Activated CD4-positive, alpha-beta memory T cell treated with anti-CD3 and anti-CD28 coated beads, Interleukin-2, amount 10 ng/mL, durations not matched to agents 7 days and 5 days (primary cell): Measurements from ENCODE around the gene E2F4. TPM values are rescaled to one million over a fixed set of nuclear protein-coding genes. Genes with fewer than 3 reads are reported as not detected.

Experiments used
- CTCF ChIA-PET: fragments of 350-600 bp; sonication (Branson Sonifier 250); formaldehyde crosslinking; loops from one replicate; lab custom pipeline; 2021; ENCODE audit warnings: antibody characterized with exemption, inconsistent platforms; lab: Charles Lee
- POLR2A ChIA-PET: fragments of 350-600 bp; sonication (Branson Sonifier 250); formaldehyde crosslinking; loops from one replicate; lab custom pipeline; 2021; ENCODE audit warnings: antibody characterized with exemption; lab: Charles Lee
- DNase-seq: peaks from one replicate; pipeline ENCODE4 v3.0.0-alpha.2; 2020
- H3K27ac Mint-ChIP-seq: one replicate; pipeline ENCODE4 v1.8.0; 2021; ENCODE audit warnings: mild to moderate bottlenecking, mixed read lengths
- H3K27me3 Mint-ChIP-seq: one replicate; pipeline ENCODE4 v1.8.0; 2021; ENCODE audit warnings: mixed read lengths
- H3K36me3 Mint-ChIP-seq: one replicate; pipeline ENCODE4 v1.8.0; 2021; ENCODE audit warnings: low read depth, mixed read lengths
- H3K4me1 Mint-ChIP-seq: one replicate; pipeline ENCODE4 v1.8.0; 2021; ENCODE audit warnings: mixed read lengths
- H3K4me3 Mint-ChIP-seq: one replicate; pipeline ENCODE4 v1.8.0; 2021; ENCODE audit warnings: mild to moderate bottlenecking, mixed read lengths
- H3K9me3 Mint-ChIP-seq: one replicate; pipeline ENCODE4 v1.8.0; 2021; ENCODE audit warnings: mixed read lengths
- total RNA-seq, 2 experiments: library from RNA; stranded (reverse); gene quantifications; one replicate each; pipeline ENCODE4 v1.2.3, GENCODE V29; 2021

E2F4 gene
- total RNA-seq, 2 experiments from 2014 or later, result 127 to 131 TPM

DNA sequence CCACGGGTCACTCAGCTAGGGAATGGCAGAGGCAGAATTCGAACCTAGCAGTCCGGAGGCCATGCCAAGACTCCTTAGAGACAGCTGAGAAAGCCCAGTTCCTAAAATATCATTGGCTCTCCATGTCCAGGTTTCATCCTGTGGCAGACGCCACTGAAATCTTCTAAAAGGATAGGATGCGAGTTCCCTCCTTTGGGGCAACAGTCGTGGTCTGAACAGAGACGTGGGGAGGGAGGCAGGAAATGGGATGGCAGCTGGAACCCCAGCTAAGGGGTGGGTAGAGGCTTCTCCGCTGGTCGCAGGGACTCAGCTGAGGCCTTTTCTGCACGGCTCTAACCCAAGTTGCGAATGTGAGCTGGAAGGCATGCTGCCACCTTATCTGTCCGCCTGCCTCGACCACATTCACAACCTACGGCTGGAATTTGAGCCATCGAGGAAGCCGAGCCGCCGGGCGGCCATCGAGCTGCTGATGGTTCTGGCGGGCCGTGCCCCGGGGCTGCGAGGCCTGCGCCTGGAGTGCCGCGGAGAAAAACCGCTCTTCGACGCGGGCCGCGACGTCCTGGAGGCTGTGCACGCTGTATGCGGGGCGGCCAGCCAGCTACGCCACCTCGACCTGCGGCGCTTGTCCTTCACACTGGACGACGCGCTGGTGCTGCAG is 29.3 kb upstream of the E2F4 start:
- peaks cover 49% of the 10 kb centered on the region for H3K36me3 Mint-ChIP-seq
- ChIA-PET CTCF (interaction anchor here (0.9 to 6.9 kb wide), 8 partner anchors 9 to 202 kb away, joined by 3 to 56 read pairs (median 6); partner anchors contain the start of genes B3GNT9, CES3, E2F4 and MATCAP1), POLR2A (interaction anchor here (1.1 to 12.7 kb wide), 12 partner anchors 9 to 318 kb away, joined by 3 to 204 read pairs (median 5); partner anchors contain the start of genes ATP6V0D1, B3GNT9, CBFB and MATCAP1)
- H3K27me3 Mint-ChIP-seq, result peaks cover 28% of the 10 kb centered on the region
- peak overlapping the region; percentile 96 for H3K4me3 Mint-ChIP-seq
- H3K4me1 Mint-ChIP-seq, result peaks cover 60% of the 10 kb centered on the region
- no peak overlapping the region for H3K27ac Mint-ChIP-seq
- H3K9me3 Mint-ChIP-seq, result no peaks in the 10 kb centered on the region
- no peak for DNase-seq

DNA sequence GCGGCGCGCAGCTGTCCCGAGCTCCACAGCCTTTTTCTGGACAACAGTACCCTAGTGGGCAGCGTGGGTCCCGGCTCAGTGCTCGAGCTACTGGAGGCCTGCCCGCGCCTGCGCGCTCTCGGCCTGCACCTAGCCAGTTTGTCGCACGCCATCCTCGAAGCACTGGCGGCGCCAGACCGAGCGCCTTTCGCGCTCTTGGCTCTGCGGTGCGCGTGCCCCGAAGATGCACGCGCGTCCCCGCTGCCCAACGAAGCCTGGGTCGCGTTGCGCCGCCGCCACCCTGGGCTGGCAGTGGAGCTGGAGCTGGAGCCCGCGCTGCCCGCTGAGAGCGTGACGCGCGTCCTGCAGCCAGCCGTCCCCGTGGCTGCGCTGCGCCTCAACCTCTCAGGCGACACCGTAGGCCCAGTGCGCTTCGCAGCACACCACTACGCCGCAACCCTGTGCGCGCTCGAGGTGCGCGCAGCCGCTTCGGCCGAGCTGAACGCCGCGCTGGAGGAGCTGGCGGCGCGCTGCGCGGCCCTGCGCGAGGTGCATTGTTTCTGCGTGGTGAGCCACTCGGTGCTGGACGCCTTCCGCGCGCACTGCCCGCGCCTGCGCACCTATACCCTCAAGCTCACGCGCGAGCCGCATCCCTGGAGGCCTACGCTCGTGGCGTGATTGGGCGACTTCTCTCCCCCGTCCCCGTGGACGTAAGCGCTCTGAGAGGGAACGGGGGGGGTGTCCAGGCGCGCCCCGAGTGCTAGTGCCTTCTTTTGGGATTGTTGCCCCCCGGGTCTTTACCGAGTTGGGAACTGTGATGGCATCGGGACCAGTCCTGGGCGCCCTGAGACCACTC is 28.6 kb upstream of the E2F4 start:
- peaks cover 54% of the 10 kb centered on the region for H3K4me1 Mint-ChIP-seq
- peaks cover 44% of the 10 kb centered on the region for H3K36me3 Mint-ChIP-seq
- POLR2A ChIA-PET, result interaction anchor here (1.1 to 12.7 kb wide), 13 partner anchors 9 to 318 kb away, joined by 3 to 204 read pairs (median 5); partner anchors contain the start of genes ATP6V0D1, B3GNT9, CBFB and MATCAP1
- H3K9me3 Mint-ChIP-seq, result no peaks in the 10 kb centered on the region
- H3K27ac Mint-ChIP-seq, result peak overlapping the region; percentile 45
- CTCF ChIA-PET, result interaction anchor here (0.9 to 6.9 kb wide), 8 partner anchors 10 to 202 kb away, joined by 3 to 56 read pairs (median 6); partner anchors contain the start of genes B3GNT9, CES3, E2F4 and MATCAP1
- DNase-seq, result peak; percentile 72
- peak overlapping the region; percentile 63 for H3K4me3 Mint-ChIP-seq
- peaks cover 30% of the 10 kb centered on the region for H3K27me3 Mint-ChIP-seq

DNA sequence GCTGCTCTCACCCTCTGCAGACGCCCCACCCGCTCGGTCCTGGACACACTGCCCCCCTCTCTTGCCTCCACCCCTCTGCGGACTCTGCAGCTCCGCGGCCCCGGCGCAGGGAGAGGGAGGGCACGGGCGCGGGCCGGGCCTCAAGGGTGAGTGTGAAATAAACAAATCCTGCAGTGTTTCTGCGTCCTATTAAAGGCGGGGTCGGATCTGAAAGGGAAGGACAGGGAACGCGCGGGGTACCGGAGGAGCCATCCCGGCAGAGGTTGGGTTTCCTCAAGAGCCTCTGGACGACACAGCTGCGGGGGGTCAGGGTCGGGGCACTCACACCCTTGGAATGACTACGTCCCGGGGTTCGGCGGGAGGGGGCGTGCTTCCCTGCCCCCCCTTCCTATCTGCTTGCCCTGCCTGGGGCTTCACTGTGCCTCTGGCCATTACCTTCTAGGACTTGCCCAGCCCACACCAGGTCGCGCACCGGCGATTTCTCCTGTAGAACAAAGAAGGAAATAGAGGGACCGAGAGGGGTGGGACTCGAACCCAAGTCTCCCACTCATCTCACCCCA is 27.9 kb upstream of the E2F4 start:
- H3K4me3 Mint-ChIP-seq, result peak overlapping the region; percentile 63
- H3K4me1 Mint-ChIP-seq, result peaks cover 53% of the 10 kb centered on the region
- no peaks in the 10 kb centered on the region for H3K9me3 Mint-ChIP-seq
- peaks cover 40% of the 10 kb centered on the region for H3K36me3 Mint-ChIP-seq
- CTCF ChIA-PET, result interaction anchor here (1.5 to 6.9 kb wide), 5 partner anchors 10 to 28 kb away, joined by 4 to 56 read pairs (median 15); partner anchors contain the start of genes B3GNT9, E2F4 and MATCAP1
- no peak for DNase-seq
- peak overlapping the region; percentile 45 for H3K27ac Mint-ChIP-seq
- H3K27me3 Mint-ChIP-seq, result peaks cover 34% of the 10 kb centered on the region
- POLR2A ChIA-PET, result interaction anchor here (0.9 to 12.7 kb wide), 12 partner anchors 9 to 317 kb away, joined by 3 to 204 read pairs (median 5); partner anchors contain the start of genes ATP6V0D1, B3GNT9, CBFB and MATCAP1

DNA sequence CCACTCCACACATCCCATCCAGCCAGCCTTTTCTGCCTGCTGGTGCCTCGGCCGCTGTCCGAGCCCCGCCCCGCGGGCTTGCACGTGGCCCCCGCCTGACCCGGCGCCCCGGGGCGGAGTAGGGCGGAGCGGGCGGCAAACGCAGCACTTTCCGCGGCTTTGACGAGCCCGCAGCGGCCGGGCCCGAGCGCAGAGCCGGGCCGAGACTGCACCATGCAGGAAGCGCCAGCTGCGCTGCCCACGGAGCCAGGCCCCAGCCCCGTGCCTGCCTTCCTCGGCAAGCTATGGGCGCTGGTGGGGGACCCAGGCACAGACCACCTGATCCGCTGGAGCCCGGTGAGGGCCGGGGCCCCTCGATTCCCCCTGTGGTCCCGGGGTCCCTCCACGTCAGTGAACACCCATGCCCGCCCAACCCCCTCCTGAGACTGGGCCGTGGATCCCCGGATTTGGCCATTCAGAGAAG is 27.3 kb upstream of the E2F4 start, which contains the start of gene HSF4:
Gene HSF4 (plus strand): TSS at position 147 of the 463 bp plus-strand sequence. CDS start 67 bp downstream, at position 214.
- DNase-seq, result peak; percentile 46
- POLR2A ChIA-PET, result interaction anchor here (0.9 to 12.7 kb wide), 4 partner anchors 9 to 151 kb away, joined by 3 to 204 read pairs (median 5); partner anchors contain the start of gene NOL3
- peak within 1 kb of the TSS; percentile 63 for H3K4me3 Mint-ChIP-seq
- H3K9me3 Mint-ChIP-seq, result no peaks in the 10 kb centered on the region
- H3K36me3 Mint-ChIP-seq, result peaks cover 41% of the 10 kb centered on the region
- CTCF ChIA-PET, result interaction anchor here (0.7 to 4.8 kb wide), 4 partner anchors 10 to 179 kb away, joined by 3 to 32 read pairs (median 4); no protein-coding TSS in a partner anchor
- H3K4me1 Mint-ChIP-seq, result peaks cover 57% of the 10 kb centered on the region
- H3K27me3 Mint-ChIP-seq, result peaks cover 34% of the 10 kb centered on the region
- peak within 1 kb of the TSS; percentile 45 for H3K27ac Mint-ChIP-seq

DNA sequence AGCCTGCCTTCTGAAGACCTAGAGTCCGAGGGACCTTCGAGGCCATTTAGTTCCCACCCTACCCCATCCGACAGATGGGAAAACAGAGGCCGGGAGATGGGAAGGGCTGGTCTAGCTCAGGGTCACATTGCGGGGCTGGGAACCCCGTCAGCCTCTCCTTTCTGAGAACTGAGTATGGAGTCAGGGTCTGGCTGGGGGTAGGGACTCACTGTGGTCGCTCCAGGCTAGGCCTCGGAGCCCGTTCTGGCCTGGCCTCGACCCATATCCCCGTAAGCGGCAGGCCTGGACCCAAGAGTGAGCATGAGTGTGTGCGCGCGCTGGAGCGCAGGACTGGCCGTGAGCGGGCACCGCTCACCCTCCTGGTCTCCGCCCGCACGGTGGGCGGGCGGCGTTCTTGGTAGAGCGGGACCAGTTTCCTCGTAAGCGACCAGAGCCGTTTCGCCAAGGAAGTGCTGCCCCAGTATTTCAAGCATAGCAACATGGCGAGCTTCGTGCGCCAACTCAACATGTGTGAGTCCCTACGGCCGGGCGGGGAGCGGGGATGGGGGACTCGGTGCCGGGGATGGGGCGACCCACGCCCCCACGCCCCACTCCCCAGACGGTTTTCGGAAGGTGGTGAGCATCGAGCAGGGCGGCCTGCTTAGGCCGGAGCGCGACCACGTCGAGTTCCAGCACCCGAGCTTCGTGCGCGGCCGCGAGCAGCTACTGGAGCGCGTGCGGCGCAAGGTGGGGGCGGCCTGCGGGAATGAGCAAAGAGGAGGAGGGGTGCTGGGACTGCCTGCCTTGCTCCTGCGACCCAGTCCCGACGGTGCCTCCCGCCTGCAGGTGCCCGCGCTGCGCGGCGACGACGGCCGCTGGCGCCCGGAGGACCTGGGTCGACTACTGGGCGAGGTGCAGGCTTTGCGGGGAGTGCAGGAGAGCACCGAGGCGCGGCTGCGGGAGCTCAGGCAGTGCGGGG is 26.6 kb upstream of the E2F4 start:
- CTCF ChIA-PET, result interaction anchor here (0.7 to 4.8 kb wide), 4 partner anchors 9 to 180 kb away, joined by 3 to 32 read pairs (median 4); no protein-coding TSS in a partner anchor
- H3K4me1 Mint-ChIP-seq, result peaks cover 63% of the 10 kb centered on the region
- H3K4me3 Mint-ChIP-seq, result peak overlapping the region; percentile 51
- POLR2A ChIA-PET, result interaction anchor here (1.8 to 12.7 kb wide), 2 partner anchors 8 to 11 kb away, joined by 7 to 204 read pairs; partner anchors contain the start of gene NOL3
- no peak overlapping the region for H3K27ac Mint-ChIP-seq
- H3K9me3 Mint-ChIP-seq, result no peaks in the 10 kb centered on the region
- H3K36me3 Mint-ChIP-seq, result peaks cover 44% of the 10 kb centered on the region
- DNase-seq, result no peak
- H3K27me3 Mint-ChIP-seq, result peaks cover 39% of the 10 kb centered on the region

DNA sequence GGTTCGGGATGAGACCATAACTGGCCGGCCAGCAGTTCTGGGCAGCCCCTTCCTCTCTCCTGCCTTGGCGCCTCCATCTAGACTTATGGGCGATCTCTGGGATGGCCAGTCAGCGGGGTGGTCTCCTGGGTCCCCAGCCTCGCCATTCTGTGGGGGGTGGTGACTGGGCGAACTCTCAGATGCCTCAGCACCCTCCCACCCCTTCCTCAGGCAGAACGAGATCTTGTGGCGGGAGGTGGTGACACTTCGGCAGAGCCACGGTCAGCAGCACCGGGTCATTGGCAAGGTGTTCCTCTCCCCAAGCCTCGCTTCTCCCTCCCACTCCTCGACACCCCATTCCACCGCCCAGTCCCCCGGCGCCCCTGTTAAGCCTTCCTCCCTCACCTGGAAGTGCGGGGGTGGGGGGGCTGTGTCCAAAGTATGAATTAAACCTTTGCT is 25.8 kb upstream of the E2F4 start:
- H3K27ac Mint-ChIP-seq, result no peak overlapping the region
- POLR2A ChIA-PET, result interaction anchor here (12.7 kb wide), 1 partner anchor 7 kb away, joined by 204 read pairs; the partner anchor contains the start of gene NOL3
- H3K27me3 Mint-ChIP-seq, result peaks cover 44% of the 10 kb centered on the region

DNA sequence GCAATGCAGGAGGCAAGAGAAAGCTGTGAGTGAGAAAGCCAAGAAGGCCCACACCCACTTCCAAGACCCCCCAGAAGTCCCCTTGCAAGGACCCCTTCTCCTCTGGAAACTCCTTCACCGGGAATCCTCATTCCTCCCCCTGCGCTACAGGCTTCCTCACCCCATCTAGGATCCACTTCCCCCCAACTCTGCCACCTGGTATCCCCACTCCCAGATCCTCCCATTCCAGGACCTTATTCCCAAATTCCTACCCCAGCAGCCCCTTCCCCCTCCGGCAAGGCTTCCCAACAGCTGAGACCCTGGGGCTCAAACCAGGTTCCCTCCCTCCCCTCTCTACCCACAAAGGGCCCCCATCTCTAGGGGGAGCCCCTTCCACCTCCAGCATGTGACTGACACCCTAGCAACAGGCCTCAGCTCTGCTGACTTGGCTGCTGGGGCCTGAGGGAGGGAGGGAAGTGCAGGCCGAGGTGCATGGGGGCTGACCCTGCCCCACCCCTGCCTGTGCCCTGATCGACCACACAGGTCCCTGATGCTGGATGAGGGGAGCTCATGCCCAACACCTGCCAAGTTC is 25.3 kb upstream of the E2F4 start:
- H3K9me3 Mint-ChIP-seq, result no peaks in the 10 kb centered on the region
- H3K27ac Mint-ChIP-seq, result no peak overlapping the region
- peak overlapping the region; percentile 17 for H3K4me3 Mint-ChIP-seq
- H3K36me3 Mint-ChIP-seq, result peaks cover 42% of the 10 kb centered on the region
- ChIA-PET POLR2A (interaction anchor here (0.9 to 12.7 kb wide), 3 partner anchors 7 to 138 kb away, joined by 3 to 204 read pairs (median 3); partner anchors contain the start of genes B3GNT9 and NOL3), CTCF (interaction anchor here (4.8 kb wide), 1 partner anchor 13 kb away, joined by 32 read pairs; no protein-coding TSS in a partner anchor)
- DNase-seq, result no peak
- peaks cover 67% of the 10 kb centered on the region for H3K4me1 Mint-ChIP-seq
- H3K27me3 Mint-ChIP-seq, result peaks cover 50% of the 10 kb centered on the region

More for the DNA sequence above, 25.8 kb upstream of the E2F4 start:
- CTCF ChIA-PET, result interaction anchor here (4.8 kb wide), 1 partner anchor 12 kb away, joined by 32 read pairs; no protein-coding TSS in a partner anchor
- no peak for DNase-seq
- peaks cover 65% of the 10 kb centered on the region for H3K4me1 Mint-ChIP-seq
- H3K4me3 Mint-ChIP-seq, result peak overlapping the region; percentile 37
- H3K9me3 Mint-ChIP-seq, result no peaks in the 10 kb centered on the region
- peaks cover 42% of the 10 kb centered on the region for H3K36me3 Mint-ChIP-seq

DNA sequence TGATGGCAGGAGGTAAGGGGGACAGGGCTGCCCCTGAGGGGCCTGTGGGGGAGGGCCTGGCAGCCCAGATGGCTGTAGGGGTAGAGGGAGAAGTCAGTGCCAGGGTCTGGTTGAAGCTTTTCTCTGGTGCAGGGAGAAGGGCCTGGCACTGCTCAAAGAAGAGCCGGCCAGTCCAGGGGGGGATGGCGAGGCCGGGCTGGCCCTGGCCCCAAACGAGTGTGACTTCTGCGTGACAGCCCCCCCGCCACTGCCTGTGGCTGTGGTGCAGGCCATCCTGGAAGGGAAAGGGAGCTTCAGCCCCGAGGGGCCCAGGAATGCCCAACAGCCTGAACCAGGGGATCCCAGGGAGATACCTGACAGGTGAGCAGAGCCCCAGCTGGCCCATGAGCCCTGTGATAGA is 24.4 kb upstream of the E2F4 start:
- peaks cover 50% of the 10 kb centered on the region for H3K27me3 Mint-ChIP-seq
- no peak for DNase-seq
- peaks cover 62% of the 10 kb centered on the region for H3K4me1 Mint-ChIP-seq
- peaks cover 38% of the 10 kb centered on the region for H3K36me3 Mint-ChIP-seq
- POLR2A ChIA-PET, result interaction anchor here (0.9 to 13.2 kb wide), 5 partner anchors 5 to 139 kb away, joined by 3 to 204 read pairs (median 57); partner anchors contain the start of genes B3GNT9, FBXL8, HSF4 and MATCAP1
- CTCF ChIA-PET, result interaction anchor here (1.1 to 1.8 kb wide), 3 partner anchors 12 to 17 kb away, joined by 3 to 6 read pairs (median 5); no protein-coding TSS in a partner anchor
- no peak overlapping the region for H3K27ac Mint-ChIP-seq
- H3K9me3 Mint-ChIP-seq, result no peaks in the 10 kb centered on the region
- no peak overlapping the region for H3K4me3 Mint-ChIP-seq

DNA sequence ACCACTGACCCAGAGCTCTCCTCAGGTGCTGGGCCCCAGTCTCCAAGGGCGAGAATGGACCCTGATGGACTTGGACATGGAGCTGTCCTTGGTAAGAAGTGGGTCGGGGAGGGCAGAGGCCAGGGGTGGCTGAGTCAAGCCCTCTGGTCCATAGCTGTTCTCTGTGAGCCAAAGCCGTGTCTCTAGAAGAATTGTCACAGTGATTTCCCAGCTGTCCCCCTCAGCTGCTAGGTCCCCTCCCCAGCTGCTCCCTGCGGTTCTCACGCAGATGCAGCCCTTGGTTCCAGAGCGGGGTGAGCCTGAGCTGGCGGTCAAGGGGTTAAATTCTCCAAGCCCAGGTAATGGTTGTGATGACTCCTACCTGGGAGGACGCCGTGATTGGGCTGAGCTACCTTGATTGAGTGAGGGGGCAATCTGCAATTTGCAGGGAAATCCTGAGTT is 22.9 kb upstream of the E2F4 start:
- H3K36me3 Mint-ChIP-seq, result peaks cover 44% of the 10 kb centered on the region
- no peak for DNase-seq
- H3K9me3 Mint-ChIP-seq, result no peaks in the 10 kb centered on the region
- H3K27me3 Mint-ChIP-seq, result peaks cover 51% of the 10 kb centered on the region
- H3K4me1 Mint-ChIP-seq, result peaks cover 65% of the 10 kb centered on the region
- POLR2A ChIA-PET, result interaction anchor here (1.0 to 13.2 kb wide), 6 partner anchors 5 to 79 kb away, joined by 3 to 204 read pairs (median 30); partner anchors contain the start of genes E2F4, FBXL8, FHOD1 and HSF4
- CTCF ChIA-PET, result interaction anchor here (0.5 to 2.9 kb wide), 7 partner anchors 9 to 225 kb away, joined by 3 to 16 read pairs (median 3); partner anchors contain the start of genes FBXL8 and TRADD
- no peak overlapping the region for H3K4me3 Mint-ChIP-seq
- no peak overlapping the region for H3K27ac Mint-ChIP-seq

DNA sequence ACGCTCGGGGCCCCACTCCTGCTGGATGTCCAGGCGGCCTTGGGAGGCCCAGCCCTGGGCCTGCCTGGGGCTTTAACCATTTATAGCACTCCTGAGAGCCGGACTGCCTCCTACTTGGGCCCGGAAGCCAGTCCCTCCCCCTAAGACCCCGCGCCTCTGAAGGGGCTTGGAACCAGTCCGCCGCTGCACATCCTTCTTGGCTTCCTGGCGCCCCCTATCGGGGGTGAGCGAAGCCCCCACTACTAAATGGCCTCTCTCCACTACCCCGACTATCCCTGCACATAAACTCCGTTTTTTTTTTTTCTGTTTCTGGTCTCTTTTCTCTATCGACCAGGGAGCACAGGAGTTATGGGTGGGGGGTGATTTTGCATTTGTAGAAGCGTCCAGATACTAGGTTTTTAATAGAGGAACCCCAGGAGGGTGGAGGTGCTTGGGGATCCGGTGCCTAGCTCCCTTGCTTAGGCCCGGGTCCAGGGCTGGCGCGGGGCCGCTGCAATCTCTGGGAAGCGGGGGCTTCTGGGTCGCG is 22.2 kb upstream of the E2F4 start:
- CTCF ChIA-PET, result interaction anchor here (0.5 to 2.9 kb wide), 12 partner anchors 9 to 274 kb away, joined by 3 to 16 read pairs (median 3); partner anchors contain the start of genes FBXL8 and TRADD
- Mint-ChIP-seq H3K27me3 (peaks cover 49% of the 10 kb centered on the region), H3K27ac (peak overlapping the region; percentile 72), H3K4me3 (peak overlapping the region; percentile 74), H3K4me1 (peaks cover 63% of the 10 kb centered on the region), H3K36me3 (peaks cover 42% of the 10 kb centered on the region), H3K9me3 (no peaks in the 10 kb centered on the region)
- peak; percentile 50 for DNase-seq
- POLR2A ChIA-PET, result interaction anchor here (0.6 to 13.2 kb wide), 8 partner anchors 7 to 313 kb away, joined by 3 to 204 read pairs (median 3); partner anchors contain the start of genes E2F4, FBXL8, FHOD1 and HSF4
